IMR-90 (cell line): Measurements from ENCODE around the gene PPP1R12B.
"Not testable (repeated sequence)": the region's sequence is repeated elsewhere in the genome, so short reads cannot be mapped to it uniquely, and the experiment has no call there.

Source experiments
- POLR2A ChIP-seq: IDR thresholded peaks from 2 replicates; pipeline ENCODE4 v1.6.1; 2012; ENCODE audit warnings: mild to moderate bottlenecking, low read depth, low read length
- TF ChIP-seq, protein P1 (sequence below): conservative IDR thresholded peaks from 2 replicates; pipeline ENCODE4 v1.5.1; 2012; ENCODE audit warnings: mild to moderate bottlenecking, low read depth, low read length, improper control_type of control experiment

DNA sequence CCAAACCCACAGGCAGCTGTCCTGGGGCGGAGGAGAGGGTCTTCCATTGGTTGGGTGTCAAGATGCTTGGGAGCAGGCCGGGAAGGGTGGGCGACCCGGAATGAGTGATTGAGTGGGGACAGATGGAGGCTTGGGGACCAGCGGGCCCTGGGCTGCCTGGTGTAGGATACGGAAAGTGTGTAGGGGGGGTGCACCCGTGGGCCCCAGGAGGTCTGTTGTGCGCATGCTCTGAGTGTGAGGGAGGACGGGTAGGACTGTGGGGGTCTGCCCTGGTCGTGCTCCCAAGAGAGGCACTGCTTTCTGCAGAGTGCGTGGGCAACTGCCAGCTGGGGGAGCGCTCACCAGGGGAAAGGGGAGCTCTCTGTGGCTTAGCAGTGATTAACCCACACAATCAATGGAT lies 275.0 kb downstream of the PPP1R12B start:
- TF ChIP-seq, protein P1, sequence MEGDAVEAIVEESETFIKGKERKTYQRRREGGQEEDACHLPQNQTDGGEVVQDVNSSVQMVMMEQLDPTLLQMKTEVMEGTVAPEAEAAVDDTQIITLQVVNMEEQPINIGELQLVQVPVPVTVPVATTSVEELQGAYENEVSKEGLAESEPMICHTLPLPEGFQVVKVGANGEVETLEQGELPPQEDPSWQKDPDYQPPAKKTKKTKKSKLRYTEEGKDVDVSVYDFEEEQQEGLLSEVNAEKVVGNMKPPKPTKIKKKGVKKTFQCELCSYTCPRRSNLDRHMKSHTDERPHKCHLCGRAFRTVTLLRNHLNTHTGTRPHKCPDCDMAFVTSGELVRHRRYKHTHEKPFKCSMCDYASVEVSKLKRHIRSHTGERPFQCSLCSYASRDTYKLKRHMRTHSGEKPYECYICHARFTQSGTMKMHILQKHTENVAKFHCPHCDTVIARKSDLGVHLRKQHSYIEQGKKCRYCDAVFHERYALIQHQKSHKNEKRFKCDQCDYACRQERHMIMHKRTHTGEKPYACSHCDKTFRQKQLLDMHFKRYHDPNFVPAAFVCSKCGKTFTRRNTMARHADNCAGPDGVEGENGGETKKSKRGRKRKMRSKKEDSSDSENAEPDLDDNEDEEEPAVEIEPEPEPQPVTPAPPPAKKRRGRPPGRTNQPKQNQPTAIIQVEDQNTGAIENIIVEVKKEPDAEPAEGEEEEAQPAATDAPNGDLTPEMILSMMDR, result not testable (repeated sequence)
- not testable (repeated sequence) for TF ChIP-seq POLR2A
